Neural cell (in vitro differentiated cells): Measurements from ENCODE around the gene ANKRD62.

Experiments used
- CTCF ChIP-seq: fragments of 450-650 bp; IDR thresholded peaks from 2 replicates; pipeline ENCODE4 v1.5.1; 2014; ENCODE audit warnings: antibody characterized with exemption, mild to moderate bottlenecking, moderate library complexity; ENCODE audit not compliant: poor library complexity, severe bottlenecking
- EP300 ChIP-seq: fragments of 450-650 bp; conservative IDR thresholded peaks from 2 replicates; pipeline ENCODE4 v1.6.1; 2014; ENCODE audit warnings: antibody characterized with exemption, mild to moderate bottlenecking, moderate library complexity; ENCODE audit not compliant: poor library complexity, severe bottlenecking

GRCh38 chr18:12048010-12048826 is 45.4 kb upstream of the ANKRD62 start:
- TF ChIP-seq CTCF = no peak
- TF ChIP-seq EP300 = no peak
